Measurements from ENCODE around the gene SPTBN1. TPM values are rescaled to one million over a fixed set of nuclear protein-coding genes. Genes with fewer than 3 reads are reported as not detected.

SPTBN1 gene
- total RNA-seq, 1 experiment from 2014 or later, result 146 TPM

DNA sequence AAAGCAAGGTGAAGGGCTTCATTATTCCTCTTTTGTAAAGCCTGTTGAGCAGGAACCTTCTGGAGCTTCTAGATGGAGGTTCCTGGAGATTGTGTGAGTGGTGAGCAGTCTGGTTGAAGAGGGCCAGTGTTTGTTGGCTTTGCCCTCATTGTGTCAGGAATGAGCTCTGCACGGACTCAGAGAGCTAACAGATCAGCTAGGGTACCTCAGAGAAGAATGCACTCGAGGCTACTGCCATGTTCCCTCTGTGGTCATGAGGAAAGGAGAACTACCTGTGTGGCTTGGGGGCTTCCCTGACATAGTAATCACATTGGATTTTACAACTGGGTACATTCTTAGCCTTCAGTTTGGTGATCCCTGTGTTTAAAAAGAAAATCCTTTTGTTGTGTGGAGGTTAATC is 46.6 kb downstream of the SPTBN1 start:
- intact Hi-C loops (cut with micrococcal nuclease; ENCODE audit: unreplicated experiment), result loop anchor here (2.0 to 5.0 kb wide), 2 partner anchors 295 to 388 kb away; partner anchors contain the start of gene ACYP2
- TF ChIP-seq CTCF (conservative IDR thresholded peaks at IDR 0.05; ENCODE audit: low read depth, low read length) (no peak), EZH2 (IDR thresholded peaks at IDR 0.05; ENCODE audit: borderline replicate concordance, low read depth, low read length, poor library complexity, severe bottlenecking) (no peak)
- no peak overlapping the region for H3K27ac ChIP-seq (ENCODE audit: low read depth, low read length, poor library complexity, severe bottlenecking)
- H3K4me3 ChIP-seq (ENCODE audit: low read depth, low read length, poor library complexity, severe bottlenecking), result no peak overlapping the region
- no peaks in the 10 kb centered on the region for H3K9me3 ChIP-seq (ENCODE audit: low read depth, low read length, poor library complexity, severe bottlenecking)
- no peak for DNase-seq (ENCODE audit: low spot score)
- H3K36me3 ChIP-seq (ENCODE audit: insufficient read depth, low read length, poor library complexity, severe bottlenecking), result no peaks in the 10 kb centered on the region
- ChIA-PET POLR2A (ENCODE audit: low non-redundant PET) (no interaction called here), CTCF (interaction anchor here (0.6 to 1.2 kb wide), 2 partner anchors 337 to 396 kb away, joined by 3 to 8 read pairs; no protein-coding TSS in a partner anchor)
- H3K4me1 ChIP-seq (ENCODE audit: insufficient read depth, low read length, poor library complexity, severe bottlenecking), result peaks cover 26% of the 10 kb centered on the region
- H3K27me3 ChIP-seq (replicated peaks; ENCODE audit: insufficient read depth, low read depth, low read length, poor library complexity), result no peaks in the 10 kb centered on the region
- no TSS peak for BruUV-seq (replicated peaks)

DNA sequence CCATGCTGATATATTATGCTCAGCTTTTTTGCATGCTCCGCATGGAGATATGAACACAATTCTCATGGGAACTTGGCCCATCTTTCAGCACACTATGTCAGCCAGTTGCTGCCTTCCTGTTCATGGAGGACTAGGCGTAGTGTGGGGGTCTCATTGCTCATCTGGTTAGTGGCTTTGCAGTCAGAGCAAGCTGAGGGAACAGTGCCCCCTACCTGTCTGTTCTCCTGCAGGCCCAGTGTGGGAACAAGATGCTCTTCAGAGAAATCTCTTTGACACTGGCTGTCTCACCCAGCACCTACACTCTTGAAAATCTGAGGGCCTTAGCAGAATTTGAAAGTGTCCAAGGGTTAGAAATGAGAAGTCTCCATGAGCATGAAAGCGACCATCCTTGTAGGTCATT is 47.1 kb downstream of the SPTBN1 start:
- peaks cover 21% of the 10 kb centered on the region for H3K4me1 ChIP-seq (ENCODE audit: insufficient read depth, low read length, poor library complexity, severe bottlenecking)
- no peaks in the 10 kb centered on the region for H3K36me3 ChIP-seq (ENCODE audit: insufficient read depth, low read length, poor library complexity, severe bottlenecking)
- no peaks in the 10 kb centered on the region for H3K9me3 ChIP-seq (ENCODE audit: low read depth, low read length, poor library complexity, severe bottlenecking)
- intact Hi-C loops (cut with micrococcal nuclease; ENCODE audit: unreplicated experiment), result loop anchor here (2.0 to 5.0 kb wide), 2 partner anchors 296 to 388 kb away; partner anchors contain the start of gene ACYP2
- ChIA-PET CTCF (interaction anchor here (0.6 to 1.2 kb wide), 3 partner anchors 294 to 396 kb away, joined by 3 to 8 read pairs (median 7); no protein-coding TSS in a partner anchor), POLR2A (ENCODE audit: low non-redundant PET) (no interaction called here)
- TF ChIP-seq CTCF (conservative IDR thresholded peaks at IDR 0.05; ENCODE audit: low read depth, low read length) (peak; percentile 85), EZH2 (IDR thresholded peaks at IDR 0.05; ENCODE audit: borderline replicate concordance, low read depth, low read length, poor library complexity, severe bottlenecking) (no peak)
- no peak overlapping the region for H3K27ac ChIP-seq (ENCODE audit: low read depth, low read length, poor library complexity, severe bottlenecking)
- no peaks in the 10 kb centered on the region for H3K27me3 ChIP-seq (replicated peaks; ENCODE audit: insufficient read depth, low read depth, low read length, poor library complexity)
- no peak overlapping the region for H3K4me3 ChIP-seq (ENCODE audit: low read depth, low read length, poor library complexity, severe bottlenecking)
- BruUV-seq (replicated peaks), result no TSS peak
- DNase-seq (ENCODE audit: low spot score), result peak; percentile 77

DNA sequence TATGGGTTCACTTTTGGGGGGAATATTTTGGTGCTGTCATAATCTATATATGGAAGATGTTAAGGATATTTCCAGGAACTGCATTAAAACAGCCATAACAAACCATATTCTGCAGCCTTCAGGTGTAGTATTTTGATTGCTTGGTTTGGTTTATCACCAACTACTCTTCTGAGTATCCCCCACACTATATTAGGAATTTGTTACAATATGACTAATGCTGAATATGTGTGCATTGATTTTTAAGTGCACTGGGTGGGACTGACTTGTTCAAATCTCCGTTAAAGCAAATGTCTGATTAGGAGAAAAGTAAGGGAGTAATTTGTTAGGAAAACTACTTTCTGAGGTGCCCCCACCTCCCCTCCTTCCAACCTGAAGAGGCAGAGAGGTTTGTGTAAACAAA is 47.7 kb downstream of the SPTBN1 start:
- ChIA-PET POLR2A (ENCODE audit: low non-redundant PET) (no interaction called here), CTCF (interaction anchor here (0.6 to 1.2 kb wide), 2 partner anchors 295 to 397 kb away, joined by 7 to 8 read pairs; no protein-coding TSS in a partner anchor)
- intact Hi-C loops (cut with micrococcal nuclease; ENCODE audit: unreplicated experiment), result loop anchor here (2.0 to 5.0 kb wide), 2 partner anchors 297 to 389 kb away; partner anchors contain the start of gene ACYP2
- no peak overlapping the region for H3K27ac ChIP-seq (ENCODE audit: low read depth, low read length, poor library complexity, severe bottlenecking)
- H3K9me3 ChIP-seq (ENCODE audit: low read depth, low read length, poor library complexity, severe bottlenecking), result no peaks in the 10 kb centered on the region
- TF ChIP-seq EZH2 (IDR thresholded peaks at IDR 0.05; ENCODE audit: borderline replicate concordance, low read depth, low read length, poor library complexity, severe bottlenecking) (no peak), CTCF (conservative IDR thresholded peaks at IDR 0.05; ENCODE audit: low read depth, low read length) (no peak)
- no peak overlapping the region for H3K4me3 ChIP-seq (ENCODE audit: low read depth, low read length, poor library complexity, severe bottlenecking)
- H3K4me1 ChIP-seq (ENCODE audit: insufficient read depth, low read length, poor library complexity, severe bottlenecking), result peaks cover 17% of the 10 kb centered on the region
- no TSS peak for BruUV-seq (replicated peaks)
- no peak for DNase-seq (ENCODE audit: low spot score)
- H3K36me3 ChIP-seq (ENCODE audit: insufficient read depth, low read length, poor library complexity, severe bottlenecking), result no peaks in the 10 kb centered on the region
- H3K27me3 ChIP-seq (replicated peaks; ENCODE audit: insufficient read depth, low read depth, low read length, poor library complexity), result no peaks in the 10 kb centered on the region

Measured in A673 (cell line).